NT2/D1 (cell line): ENCODE data around the gene RTN4RL1.

Experiments used
- SUZ12 ChIP-seq: IDR thresholded peaks from 2 replicates; pipeline ENCODE4 v1.6.1; 2011; ENCODE audit not compliant: insufficient read length, insufficient read depth; ENCODE audit errors: extremely low read depth
- ZNF274 ChIP-seq: IDR thresholded peaks from 2 replicates; pipeline ENCODE4 v1.6.1; 2011; ENCODE audit warnings: mild to moderate bottlenecking, low read depth, low read length

- TF ChIP-seq SUZ12 (no peak), ZNF274 (no peak)
Observed at GRCh38 chr17:2057760-2058585, 32.8 kb upstream of the RTN4RL1 start.
